CD14-positive monocyte (primary cell): ENCODE data around the gene PANK2. TPM values are rescaled to one million over a fixed set of nuclear protein-coding genes. Genes with fewer than 3 reads are reported as not detected.

Experiments
- DNase-seq, 3 donors: peaks; one replicate each; pipeline ENCODE4 v3.0.0-alpha.2; 2011 to 2022
- H2AFZ ChIP-seq: 2 replicates; pipeline ENCODE4 v1.6.0; 2012; ENCODE audit warnings: mild to moderate bottlenecking, low read depth, low read length, inconsistent platforms; ENCODE audit not compliant: insufficient read depth, poor library complexity, severe bottlenecking
- H3K27ac ChIP-seq, 2 donors: 1 replicate in 1 of 2; 2 replicates in 1 of 2; pipeline ENCODE4 v1.5.1; 2012 to 2013; ENCODE audit warnings: low read length in 2 of 2, control low read depth in 1 of 2, inconsistent platforms in 1 of 2, low read depth in 1 of 2, mild to moderate bottlenecking in 1 of 2
- H3K27me3 ChIP-seq, 2 donors: one replicate each; pipeline versions ENCODE4 v1.6.0 to v1.6.1; 2011 to 2013; ENCODE audit warnings: low read length in 2 of 2; ENCODE audit not compliant: control insufficient read depth in 2 of 2, insufficient read depth in 2 of 2
- H3K36me3 ChIP-seq, 2 donors: replicated peaks in 1 of 2; 1 replicate in 1 of 2; 2 replicates in 1 of 2; pipeline versions ENCODE4 v1.5.1 to v1.6.1; 2012 to 2013; ENCODE audit warnings: low read length in 2 of 2, control low read depth in 1 of 2, inconsistent platforms in 1 of 2, mild to moderate bottlenecking in 1 of 2; ENCODE audit not compliant: insufficient read depth in 2 of 2, control insufficient read depth in 1 of 2
- H3K4me1 ChIP-seq, 2 donors: 1 replicate in 1 of 2; 2 replicates in 1 of 2; pipeline versions ENCODE4 v1.5.1 to v1.6.1; 2012 to 2013; ENCODE audit warnings: low read length in 2 of 2, control low read depth in 1 of 2, inconsistent platforms in 1 of 2, mild to moderate bottlenecking in 1 of 2, moderate library complexity in 1 of 2; ENCODE audit not compliant: insufficient read depth in 2 of 2, control insufficient read depth in 1 of 2
- H3K4me2 ChIP-seq: replicated peaks from 2 replicates; pipeline ENCODE3; 2012; ENCODE audit warnings: low read length, moderate library complexity, mild to moderate bottlenecking; ENCODE audit not compliant: poor library complexity, severe bottlenecking; ENCODE audit errors: extremely low read depth
- H3K4me3 ChIP-seq, 3 experiments: fragments of 200-600 bp in 1 of 3; sonication (generic) in 1 of 3; replicated peaks in 1 of 3; 1 replicate in 2 of 3; 2 replicates in 1 of 3; pipeline ENCODE4 v1.5.1; 2011 to 2013; ENCODE audit warnings: low read length in 3 of 3, mild to moderate bottlenecking in 3 of 3, control low read depth in 2 of 3, low read depth in 2 of 3, inconsistent platforms in 1 of 3, moderate library complexity in 1 of 3
- H3K79me2 ChIP-seq: 2 replicates; pipeline ENCODE4 v1.6.0; 2012; ENCODE audit warnings: mild to moderate bottlenecking, control low read depth, inconsistent platforms, low read length, moderate library complexity; ENCODE audit not compliant: insufficient read depth
- H3K9ac ChIP-seq: 2 replicates; pipeline ENCODE4 v1.6.0; 2017; ENCODE audit warnings: low read length, mild to moderate bottlenecking; ENCODE audit not compliant: insufficient read depth, poor library complexity, severe bottlenecking
- H3K9me3 ChIP-seq, 2 donors: replicated peaks in 1 of 2; 1 replicate in 1 of 2; 2 replicates in 1 of 2; pipeline versions ENCODE4 v1.5.1 to v1.6.1; 2012 to 2013; ENCODE audit warnings: low read length in 2 of 2, control low read depth in 1 of 2; ENCODE audit not compliant: control insufficient read depth in 1 of 2, insufficient read depth in 1 of 2
- H4K20me1 ChIP-seq: 2 replicates; pipeline ENCODE4 v1.6.0; 2012; ENCODE audit warnings: mild to moderate bottlenecking, low read length, control low read depth, moderate library complexity; ENCODE audit not compliant: insufficient read depth
- H3K27ac Mint-ChIP-seq, 7 donors: one replicate each; pipeline ENCODE4 v1.8.0; 2020; ENCODE audit warnings: mild to moderate bottlenecking in 7 of 7, mixed read lengths in 7 of 7, moderate library complexity in 6 of 7, inconsistent platforms in 2 of 7
- H3K27me3 Mint-ChIP-seq, 3 donors: one replicate each; pipeline ENCODE4 v1.8.0; 2021 to 2022; ENCODE audit warnings: low read depth in 3 of 3, mild to moderate bottlenecking in 3 of 3, mixed read lengths in 3 of 3, moderate library complexity in 3 of 3, inconsistent platforms in 1 of 3
- H3K36me3 Mint-ChIP-seq, 2 donors: one replicate each; pipeline ENCODE4 v1.8.0; 2020; ENCODE audit warnings: mixed read lengths in 2 of 2, inconsistent platforms in 1 of 2, mild to moderate bottlenecking in 1 of 2
- H3K4me1 Mint-ChIP-seq: one replicate; pipeline ENCODE4 v1.8.0; 2020; ENCODE audit warnings: mild to moderate bottlenecking, mixed read lengths
- H3K4me3 Mint-ChIP-seq, 2 donors: one replicate each; pipeline ENCODE4 v1.8.0; 2020; ENCODE audit warnings: mild to moderate bottlenecking in 2 of 2, mixed read lengths in 2 of 2, moderate library complexity in 1 of 2
- H3K9me3 Mint-ChIP-seq, 7 donors: one replicate each; pipeline ENCODE4 v1.8.0; 2020 to 2022; ENCODE audit warnings: mixed read lengths in 7 of 7, mild to moderate bottlenecking in 6 of 7, moderate library complexity in 6 of 7, inconsistent platforms in 2 of 7
- WGBS: methylation state at CpG from one replicate; pipeline ENCODE4 v1.1.5; 2013; ENCODE audit warnings: missing lambda C conversion rate; ENCODE audit not compliant: insufficient coverage; 5-methylcytosine and 5-hydroxymethylcytosine counted together
- intact Hi-C, 2 donors: fragments of 100-400 bp; cut with micrococcal nuclease; formaldehyde crosslinking; loops; one replicate each; pipeline versions ENCODE4 v1.15.0 to v1.15.1; 2023
- polyA plus RNA-seq, 3 donors: library from polyadenylated mRNA; depleted of rRNA in 1 of 3; unstranded in 2 of 3; stranded (reverse) in 1 of 3; fragments of 300-500 nt in 2 of 3; fragments of >200 nt in 1 of 3; fragmentation: Illumina TruSeq in 2 of 3; gene quantifications; 1 replicate in 2 of 3; 2 replicates in 1 of 3; pipeline ENCODE4 v1.2.3, GENCODE V29; 2012 to 2021
- TF ChIP-seq, protein P1 (sequence below): fragments of 200-600 bp; IDR thresholded peaks from one replicate; pipeline ENCODE4 v1.8.0; 2022; ENCODE audit warnings: antibody characterized with exemption, mild to moderate bottlenecking

PANK2 gene
- polyA plus RNA-seq, 3 donors, result 36.8 to 65.7 (median 48.0) TPM

GRCh38 chr20:3864518-3864917, 24.7 kb upstream of the PANK2 start:
- H3K4me3 ChIP-seq, result no peak overlapping the region
- TF ChIP-seq, protein P1, sequence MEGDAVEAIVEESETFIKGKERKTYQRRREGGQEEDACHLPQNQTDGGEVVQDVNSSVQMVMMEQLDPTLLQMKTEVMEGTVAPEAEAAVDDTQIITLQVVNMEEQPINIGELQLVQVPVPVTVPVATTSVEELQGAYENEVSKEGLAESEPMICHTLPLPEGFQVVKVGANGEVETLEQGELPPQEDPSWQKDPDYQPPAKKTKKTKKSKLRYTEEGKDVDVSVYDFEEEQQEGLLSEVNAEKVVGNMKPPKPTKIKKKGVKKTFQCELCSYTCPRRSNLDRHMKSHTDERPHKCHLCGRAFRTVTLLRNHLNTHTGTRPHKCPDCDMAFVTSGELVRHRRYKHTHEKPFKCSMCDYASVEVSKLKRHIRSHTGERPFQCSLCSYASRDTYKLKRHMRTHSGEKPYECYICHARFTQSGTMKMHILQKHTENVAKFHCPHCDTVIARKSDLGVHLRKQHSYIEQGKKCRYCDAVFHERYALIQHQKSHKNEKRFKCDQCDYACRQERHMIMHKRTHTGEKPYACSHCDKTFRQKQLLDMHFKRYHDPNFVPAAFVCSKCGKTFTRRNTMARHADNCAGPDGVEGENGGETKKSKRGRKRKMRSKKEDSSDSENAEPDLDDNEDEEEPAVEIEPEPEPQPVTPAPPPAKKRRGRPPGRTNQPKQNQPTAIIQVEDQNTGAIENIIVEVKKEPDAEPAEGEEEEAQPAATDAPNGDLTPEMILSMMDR, result no peak
- intact Hi-C loops, result no loop called here
- peaks cover 67% of the 10 kb centered on the region for H4K20me1 ChIP-seq
- H3K4me1 ChIP-seq, result no peaks in the 10 kb centered on the region
- no peak for DNase-seq
- WGBS, result 92% methylated on average over 5 of the region's 5 CpGs
- H3K9ac ChIP-seq, result no peak overlapping the region
- peaks cover 64 to 100% of the 10 kb centered on the region in 2 donors for H3K36me3 Mint-ChIP-seq
- peaks cover 79 to 100% of the 10 kb centered on the region in 2 donors for H3K36me3 ChIP-seq
- H3K4me3 Mint-ChIP-seq, result no peak overlapping the region
- no peak overlapping the region for H3K4me2 ChIP-seq
- H3K27ac ChIP-seq, result no peak overlapping the region
- peak overlapping the region in 3 of 7 donors; percentile 28 to 48 (median 37) for H3K27ac Mint-ChIP-seq
- peaks cover 0 to 3% (median 2%) of the 10 kb centered on the region in 3 donors for H3K27me3 Mint-ChIP-seq
- H3K9me3 Mint-ChIP-seq, result peaks cover 0 to 7% (median 6%) of the 10 kb centered on the region in 7 donors
- H3K4me1 Mint-ChIP-seq, result no peaks in the 10 kb centered on the region
- no peak overlapping the region for H2AFZ ChIP-seq
- H3K9me3 ChIP-seq, result peaks cover 4 to 5% of the 10 kb centered on the region in 2 donors
- H3K27me3 ChIP-seq, result no peaks in the 10 kb centered on the region
- H3K79me2 ChIP-seq, result peaks cover 11% of the 10 kb centered on the region

DNA sequence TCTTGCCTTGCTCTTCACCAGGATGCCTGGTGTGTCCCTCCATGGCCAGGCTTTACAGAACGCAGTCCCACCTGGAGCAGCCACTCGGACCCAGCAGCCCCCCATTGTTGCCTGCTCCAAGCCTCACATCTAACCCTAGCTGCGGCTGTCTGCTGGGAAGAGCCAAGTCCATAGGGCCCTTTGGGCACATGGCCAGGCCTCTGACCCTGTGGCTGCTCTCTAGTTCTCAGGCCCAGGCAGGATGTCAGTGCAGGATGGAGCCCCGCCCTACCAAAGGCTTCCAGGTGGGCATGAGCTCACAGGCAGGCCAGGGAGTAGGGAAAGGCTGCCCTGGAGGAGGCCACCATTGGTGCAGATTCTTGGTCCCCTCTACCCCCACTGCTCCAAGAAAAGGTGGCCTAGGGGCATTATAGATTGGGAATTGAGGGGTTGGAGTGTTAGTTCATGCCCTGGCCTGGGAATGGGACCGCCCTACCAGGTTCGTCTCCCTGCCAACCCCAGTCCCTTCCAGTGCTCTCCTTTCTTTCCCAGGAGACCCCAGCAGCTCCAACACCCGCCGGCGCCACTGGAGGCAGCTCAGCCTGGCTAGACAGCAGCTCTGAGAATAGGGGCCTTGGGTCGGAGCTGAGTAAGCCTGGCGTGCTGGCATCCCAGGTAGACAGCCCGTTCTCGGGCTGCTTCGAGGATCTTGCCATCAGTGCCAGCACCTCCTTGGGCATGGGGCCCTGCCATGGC, 23.9 kb upstream of the PANK2 start:
- Histone ChIP-seq H3K9me3 (peaks cover 4 to 5% of the 10 kb centered on the region in 2 donors), H3K36me3 (peaks cover 79 to 99% of the 10 kb centered on the region in 2 donors), H4K20me1 (peaks cover 73% of the 10 kb centered on the region), H3K27ac (no peak overlapping the region), H3K4me1 (no peaks in the 10 kb centered on the region), H3K9ac (no peak overlapping the region), H3K4me3 (no peak overlapping the region), H3K27me3 (no peaks in the 10 kb centered on the region), H2AFZ (no peak overlapping the region), H3K4me2 (no peak overlapping the region), H3K79me2 (peaks cover 11% of the 10 kb centered on the region)
- no peak for DNase-seq
- intact Hi-C loops, result no loop called here
- Mint-ChIP-seq H3K36me3 (peaks cover 69 to 100% of the 10 kb centered on the region in 2 donors), H3K9me3 (peaks cover 0 to 7% (median 6%) of the 10 kb centered on the region in 7 donors), H3K27ac (peak overlapping the region in 1 of 7 donors; percentile 36), H3K4me1 (no peaks in the 10 kb centered on the region), H3K4me3 (no peak overlapping the region), H3K27me3 (peaks cover 0 to 3% (median 2%) of the 10 kb centered on the region in 3 donors)
- TF ChIP-seq, protein P1, result no peak
- WGBS, result over 99% methylated on average over 11 of the region's 14 CpGs
